G401.6 (cell line): ENCODE data around the gene AKNA.

ENCODE experiments used
- FAIRE-seq: peaks from 2 replicates; lab custom pipeline; 2012; peaks lifted over from hg19 to GRCh38; lab: Jason Lieb, UNC

The AKNA gene

GRCh38 chr9:114387680-114388356 lies at the start of gene AKNA:
Gene AKNA, minus strand, starts transcription at chr9:114387982. Its CDS starts 6,649 bp downstream, at chr9:114381333.
- no peak for FAIRE-seq

- no peak for FAIRE-seq
Observed at GRCh38 chr9:114437401-114437893, 49.7 kb upstream of the AKNA start.

- peak; percentile 13 for FAIRE-seq
Observed at GRCh38 chr9:114434878-114435311, 47.1 kb upstream of the AKNA start.

GRCh38 chr9:114433720-114434255 lies 46.0 kb upstream of the AKNA start:
- FAIRE-seq: no peak

GRCh38 chr9:114433086-114433485 lies 45.3 kb upstream of the AKNA start:
- no peak for FAIRE-seq

- no peak for FAIRE-seq
Observed at GRCh38 chr9:114432323-114433067, 44.7 kb upstream of the AKNA start.

- FAIRE-seq: no peak
Observed at GRCh38 chr9:114431770-114432169, 44.0 kb upstream of the AKNA start.

GRCh38 chr9:114431003-114431402 lies 43.2 kb upstream of the AKNA start:
- no peak for FAIRE-seq

- no peak for FAIRE-seq
Observed at GRCh38 chr9:114430457-114430856, 42.7 kb upstream of the AKNA start.

GRCh38 chr9:114429488-114429887 lies 41.7 kb upstream of the AKNA start:
- FAIRE-seq: no peak

- no peak for FAIRE-seq
Observed at GRCh38 chr9:114428466-114428865, 40.7 kb upstream of the AKNA start.

GRCh38 chr9:114427644-114428043 lies 39.9 kb upstream of the AKNA start:
- no peak for FAIRE-seq

GRCh38 chr9:114426046-114426948 lies 38.5 kb upstream of the AKNA start:
- FAIRE-seq: no peak

- FAIRE-seq: no peak
Observed at GRCh38 chr9:114425126-114425525, 37.3 kb upstream of the AKNA start.

GRCh38 chr9:114424126-114424525 lies 36.3 kb upstream of the AKNA start:
- FAIRE-seq: no peak

GRCh38 chr9:114423181-114423580 lies 35.4 kb upstream of the AKNA start:
- FAIRE-seq: no peak

- FAIRE-seq: no peak
Observed at GRCh38 chr9:114421147-114421546, 33.4 kb upstream of the AKNA start.

GRCh38 chr9:114419796-114420195 lies 32.0 kb upstream of the AKNA start:
- no peak for FAIRE-seq

GRCh38 chr9:114418053-114418452 lies 30.3 kb upstream of the AKNA start:
- FAIRE-seq: no peak

GRCh38 chr9:114417511-114417910 lies 29.7 kb upstream of the AKNA start:
- no peak for FAIRE-seq

- FAIRE-seq: no peak
Observed at GRCh38 chr9:114416906-114417305, 29.1 kb upstream of the AKNA start.

- FAIRE-seq: no peak
Observed at GRCh38 chr9:114416290-114416689, 28.5 kb upstream of the AKNA start.
